SK-N-SH (cell line): ENCODE data around the gene INPPL1. TPM values are rescaled to one million over a fixed set of nuclear protein-coding genes. Genes with fewer than 3 reads are reported as not detected.

Source experiments
- CTCF ChIA-PET: fragments of 300-600, 350-600 bp; formaldehyde crosslinking; extraction: SDS; loops from one replicate; lab custom pipeline; 2021; lab: Yijun Ruan, JAX
- POLR2A ChIA-PET: fragments of 350-600 bp; sonication (Branson Sonifier 250); formaldehyde crosslinking; extraction: SDS; loops from one replicate; lab custom pipeline; 2020; ENCODE audit warnings: antibody characterized with exemption, inconsistent platforms; lab: Yijun Ruan, JAX
- DNase-seq: peaks from one replicate; pipeline ENCODE4 v3.0.0; 2012
- H2AFZ ChIP-seq: fragments of 200-600 bp; sonication (generic); 2 replicates; pipeline ENCODE4 v1.8.1; 2016; ENCODE audit warnings: antibody characterized with exemption, mild to moderate bottlenecking, low read depth
- H3F3A ChIP-seq: fragments of 200-600 bp; sonication (generic); replicated peaks from 2 replicates; pipeline ENCODE3; 2016; ENCODE audit warnings: antibody characterized with exemption, mild to moderate bottlenecking; ENCODE audit not compliant: insufficient read depth
- H3K27ac ChIP-seq, 2 experiments: fragments of 200-500 bp in 1 of 2; fragments of 200-600 bp in 1 of 2; sonication (Bioruptor generic) in 1 of 2; sonication (generic), shearing (Covaris generic) in 1 of 2; 2 replicates each; pipeline versions ENCODE4 v1.5.1 to v1.6.1; 2014 to 2016; ENCODE audit warnings: low read depth in 2 of 2, inconsistent platforms in 1 of 2, low read length in 1 of 2, mild to moderate bottlenecking in 1 of 2, mixed read lengths in 1 of 2
- H3K27me3 ChIP-seq: fragments of 200-600 bp; sonication (generic), shearing (Covaris generic); 2 replicates; pipeline ENCODE4 v1.6.1; 2016; ENCODE audit warnings: mixed run types; ENCODE audit not compliant: insufficient read depth
- H3K36me3 ChIP-seq, 2 experiments: fragments of 200-500 bp in 1 of 2; fragments of 200-600 bp in 1 of 2; sonication (Bioruptor generic) in 1 of 2; sonication (generic) in 1 of 2; replicated peaks in 1 of 2; 2 replicates each; pipeline versions ENCODE3 to v1.5.1; 2014 to 2016; ENCODE audit warnings: low read length in 1 of 2, mild to moderate bottlenecking in 1 of 2; ENCODE audit not compliant: insufficient read depth in 2 of 2, control insufficient read depth in 1 of 2
- H3K4me1 ChIP-seq, 2 experiments: fragments of 200-500 bp in 1 of 2; fragments of 200-600 bp in 1 of 2; sonication (Bioruptor generic) in 1 of 2; sonication (generic), shearing (Covaris generic) in 1 of 2; 2 replicates each; pipeline versions ENCODE4 v1.5.1 to v1.6.1; 2014 to 2016; ENCODE audit warnings: low read depth in 1 of 2, low read length in 1 of 2, mixed run types in 1 of 2; ENCODE audit not compliant: insufficient read depth in 2 of 2, control insufficient read depth in 1 of 2
- H3K4me2 ChIP-seq: fragments of 200-600 bp; sonication (generic), shearing (Covaris generic); 2 replicates; pipeline ENCODE4 v1.6.1; 2017; ENCODE audit warnings: mixed run types
- H3K4me3 ChIP-seq, 2 experiments: fragments of 200-500 bp in 1 of 2; fragments of 200-600 bp in 1 of 2; sonication (Bioruptor generic) in 1 of 2; sonication (generic), shearing (Covaris generic) in 1 of 2; 2 replicates each; pipeline versions ENCODE4 v1.5.1 to v1.8.1; 2014 to 2016; ENCODE audit warnings: low read depth in 2 of 2, inconsistent platforms in 1 of 2, low read length in 1 of 2, mild to moderate bottlenecking in 1 of 2, mixed read lengths in 1 of 2, moderate library complexity in 1 of 2
- H3K79me2 ChIP-seq: fragments of 200-600 bp; sonication (generic); 2 replicates; pipeline ENCODE4 v1.8.1; 2017; ENCODE audit warnings: mild to moderate bottlenecking; ENCODE audit not compliant: insufficient read depth
- H3K9ac ChIP-seq: fragments of 200-600 bp; sonication (generic); 2 replicates; pipeline ENCODE4 v1.6.1; 2017; ENCODE audit warnings: mixed run types
- H3K9me2 ChIP-seq: fragments of 200-600 bp; sonication (generic); 2 replicates; pipeline ENCODE4 v1.6.1; 2017; ENCODE audit warnings: mixed run types
- H3K9me3 ChIP-seq: fragments of 200-600 bp; sonication (generic); 2 replicates; pipeline ENCODE4 v1.6.1; 2017; ENCODE audit warnings: mixed run types, mild to moderate bottlenecking, moderate library complexity
- H4K20me1 ChIP-seq: fragments of 200-600 bp; sonication (generic); 2 replicates; pipeline ENCODE4 v1.6.1; 2017; ENCODE audit warnings: mild to moderate bottlenecking, mixed run types; ENCODE audit not compliant: insufficient read depth
- ELF1 ChIP-seq: IDR thresholded peaks from 2 replicates; pipeline ENCODE4 v1.4.0; 2012
- EP300 ChIP-seq, 2 experiments: IDR thresholded peaks; 2 replicates each; pipeline versions ENCODE4 v1.4.0 to v1.6.1; 2012; ENCODE audit warnings: borderline replicate concordance in 1 of 2, low read depth in 1 of 2, low read length in 1 of 2
- FOXJ3 ChIP-seq: sonication (generic); formaldehyde crosslinking; IDR thresholded peaks from 2 replicates; pipeline ENCODE4 v1.5.1; 2020; ENCODE audit warnings: mild to moderate bottlenecking, missing genetic modification reagents
- GATA2 ChIP-seq: sonication (generic); formaldehyde crosslinking; IDR thresholded peaks from 2 replicates; pipeline ENCODE4 v1.5.0; 2020; ENCODE audit warnings: mild to moderate bottlenecking, missing genetic modification reagents
- JUND ChIP-seq: IDR thresholded peaks from 2 replicates; pipeline ENCODE4 v1.4.0; 2012
- POLR2AphosphoS5 ChIP-seq: IDR thresholded peaks from 2 replicates; pipeline ENCODE4 v1.6.1; 2012; ENCODE audit warnings: low read depth, low read length
- SIN3A ChIP-seq: IDR thresholded peaks from 2 replicates; pipeline ENCODE4 v1.6.1; 2012; ENCODE audit warnings: low read depth, mild to moderate bottlenecking, low read length, moderate library complexity, borderline replicate concordance
- TAF1 ChIP-seq: IDR thresholded peaks from 2 replicates; pipeline ENCODE4 v1.6.1; 2012; ENCODE audit warnings: low read depth, mild to moderate bottlenecking, low read length, moderate library complexity, borderline replicate concordance
- TCF12 ChIP-seq: IDR thresholded peaks from 2 replicates; pipeline ENCODE4 v1.4.0; 2012
- WGBS: methylation state at CpG from one replicate; pipeline ENCODE4 v1.1.6; 2017; ENCODE audit warnings: low lambda C conversion rate; 5-methylcytosine and 5-hydroxymethylcytosine counted together
- polyA plus RNA-seq, 3 experiments: library from polyadenylated mRNA; depleted of rRNA; stranded (reverse); fragments of >200 nt; gene quantifications; 2 replicates each; pipeline ENCODE4 v1.2.3, GENCODE V29; 2012
- TF ChIP-seq, protein P1 (sequence below): fragments of 200-600 bp; sonication (generic); IDR thresholded peaks from 2 replicates; pipeline ENCODE4 v1.6.1; 2017; ENCODE audit warnings: antibody characterized with exemption, mild to moderate bottlenecking, moderate library complexity
- TF ChIP-seq, protein P2 (sequence below): IDR thresholded peaks from 2 replicates; pipeline ENCODE4 v1.6.1; 2012; ENCODE audit warnings: mild to moderate bottlenecking, low read depth, low read length, moderate library complexity
- TF ChIP-seq, protein P3 (sequence below): IDR thresholded peaks from 2 replicates; pipeline ENCODE4 v1.4.0; 2012; ENCODE audit warnings: low read depth, borderline replicate concordance

INPPL1 gene
- polyA plus RNA-seq, 1 of the 3 experiments (the other 2 are of a cell fraction) = 123 TPM

DNA sequence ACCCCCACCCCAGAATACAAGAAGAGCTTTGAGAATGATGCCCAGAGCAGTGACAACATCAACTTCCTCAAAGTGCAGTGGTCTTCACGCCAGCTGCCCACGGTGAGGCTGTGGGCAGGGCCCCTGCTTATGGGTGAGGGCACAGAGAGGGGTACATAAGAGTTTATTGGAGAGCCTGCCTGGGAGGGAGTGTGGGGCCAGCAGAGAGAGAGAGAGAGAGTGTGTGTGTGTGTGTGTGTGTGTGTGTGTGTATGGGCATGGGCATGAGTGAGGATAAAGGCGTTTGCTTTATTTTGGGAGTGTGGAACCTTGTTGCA is 9.9 kb downstream of the INPPL1 start:
- Histone ChIP-seq H3K9me3 (no peaks in the 10 kb centered on the region), H3K4me3 (no peak overlapping the region), H2AFZ (no peak overlapping the region), H3K27ac (peak overlapping the region; percentile 6 to 90; a peak in 3 of 4 replicates), H3K27me3 (no peaks in the 10 kb centered on the region), H3K79me2 (peaks cover 4% of the 10 kb centered on the region; the same call in 1 of the 2 replicates)
- CTCF ChIA-PET = interaction anchor here (0.8 to 19.7 kb wide), 7 partner anchors 91 to 196 kb away, joined by 3 to 314 read pairs (median 4); partner anchors contain the start of gene CLPB
- 89% methylated on average over 3 of the region's 3 CpGs for WGBS
- TF ChIP-seq, protein P1, sequence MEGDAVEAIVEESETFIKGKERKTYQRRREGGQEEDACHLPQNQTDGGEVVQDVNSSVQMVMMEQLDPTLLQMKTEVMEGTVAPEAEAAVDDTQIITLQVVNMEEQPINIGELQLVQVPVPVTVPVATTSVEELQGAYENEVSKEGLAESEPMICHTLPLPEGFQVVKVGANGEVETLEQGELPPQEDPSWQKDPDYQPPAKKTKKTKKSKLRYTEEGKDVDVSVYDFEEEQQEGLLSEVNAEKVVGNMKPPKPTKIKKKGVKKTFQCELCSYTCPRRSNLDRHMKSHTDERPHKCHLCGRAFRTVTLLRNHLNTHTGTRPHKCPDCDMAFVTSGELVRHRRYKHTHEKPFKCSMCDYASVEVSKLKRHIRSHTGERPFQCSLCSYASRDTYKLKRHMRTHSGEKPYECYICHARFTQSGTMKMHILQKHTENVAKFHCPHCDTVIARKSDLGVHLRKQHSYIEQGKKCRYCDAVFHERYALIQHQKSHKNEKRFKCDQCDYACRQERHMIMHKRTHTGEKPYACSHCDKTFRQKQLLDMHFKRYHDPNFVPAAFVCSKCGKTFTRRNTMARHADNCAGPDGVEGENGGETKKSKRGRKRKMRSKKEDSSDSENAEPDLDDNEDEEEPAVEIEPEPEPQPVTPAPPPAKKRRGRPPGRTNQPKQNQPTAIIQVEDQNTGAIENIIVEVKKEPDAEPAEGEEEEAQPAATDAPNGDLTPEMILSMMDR = no peak
- TF ChIP-seq POLR2AphosphoS5 (no peak), GATA2 (no peak), TCF12 (no peak), JUND (no peak), FOXJ3 (CRISPR knock-in tag) (no peak), TAF1 (no peak), EP300 (IDR thresholded peaks at IDR 0.05; ENCODE audit: borderline replicate concordance in 1 of 2, low read depth in 1 of 2, low read length in 1 of 2) (no peak), ELF1 (no peak), SIN3A (no peak)
- TF ChIP-seq, protein P2, sequence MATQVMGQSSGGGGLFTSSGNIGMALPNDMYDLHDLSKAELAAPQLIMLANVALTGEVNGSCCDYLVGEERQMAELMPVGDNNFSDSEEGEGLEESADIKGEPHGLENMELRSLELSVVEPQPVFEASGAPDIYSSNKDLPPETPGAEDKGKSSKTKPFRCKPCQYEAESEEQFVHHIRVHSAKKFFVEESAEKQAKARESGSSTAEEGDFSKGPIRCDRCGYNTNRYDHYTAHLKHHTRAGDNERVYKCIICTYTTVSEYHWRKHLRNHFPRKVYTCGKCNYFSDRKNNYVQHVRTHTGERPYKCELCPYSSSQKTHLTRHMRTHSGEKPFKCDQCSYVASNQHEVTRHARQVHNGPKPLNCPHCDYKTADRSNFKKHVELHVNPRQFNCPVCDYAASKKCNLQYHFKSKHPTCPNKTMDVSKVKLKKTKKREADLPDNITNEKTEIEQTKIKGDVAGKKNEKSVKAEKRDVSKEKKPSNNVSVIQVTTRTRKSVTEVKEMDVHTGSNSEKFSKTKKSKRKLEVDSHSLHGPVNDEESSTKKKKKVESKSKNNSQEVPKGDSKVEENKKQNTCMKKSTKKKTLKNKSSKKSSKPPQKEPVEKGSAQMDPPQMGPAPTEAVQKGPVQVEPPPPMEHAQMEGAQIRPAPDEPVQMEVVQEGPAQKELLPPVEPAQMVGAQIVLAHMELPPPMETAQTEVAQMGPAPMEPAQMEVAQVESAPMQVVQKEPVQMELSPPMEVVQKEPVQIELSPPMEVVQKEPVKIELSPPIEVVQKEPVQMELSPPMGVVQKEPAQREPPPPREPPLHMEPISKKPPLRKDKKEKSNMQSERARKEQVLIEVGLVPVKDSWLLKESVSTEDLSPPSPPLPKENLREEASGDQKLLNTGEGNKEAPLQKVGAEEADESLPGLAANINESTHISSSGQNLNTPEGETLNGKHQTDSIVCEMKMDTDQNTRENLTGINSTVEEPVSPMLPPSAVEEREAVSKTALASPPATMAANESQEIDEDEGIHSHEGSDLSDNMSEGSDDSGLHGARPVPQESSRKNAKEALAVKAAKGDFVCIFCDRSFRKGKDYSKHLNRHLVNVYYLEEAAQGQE = no peak
- TF ChIP-seq, protein P3, sequence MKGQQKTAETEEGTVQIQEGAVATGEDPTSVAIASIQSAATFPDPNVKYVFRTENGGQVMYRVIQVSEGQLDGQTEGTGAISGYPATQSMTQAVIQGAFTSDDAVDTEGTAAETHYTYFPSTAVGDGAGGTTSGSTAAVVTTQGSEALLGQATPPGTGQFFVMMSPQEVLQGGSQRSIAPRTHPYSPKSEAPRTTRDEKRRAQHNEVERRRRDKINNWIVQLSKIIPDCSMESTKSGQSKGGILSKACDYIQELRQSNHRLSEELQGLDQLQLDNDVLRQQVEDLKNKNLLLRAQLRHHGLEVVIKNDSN = no peak
- TF ChIP-seq, all 33 proteins: peak for 0
- no peak for DNase-seq
- Histone ChIP-seq H3F3A (peaks cover 55% of the 10 kb centered on the region), H3K9ac (no peak overlapping the region), H3K4me1 (peaks cover 13 to 27% of the 10 kb centered on the region in 2 experiments; a peak in 2 of 4 replicates), H3K4me2 (no peak overlapping the region), H4K20me1 (peaks cover 15% of the 10 kb centered on the region), H3K36me3 (peaks cover 46 to 74% of the 10 kb centered on the region in 2 experiments), H3K9me2 (no peaks in the 10 kb centered on the region)
- POLR2A ChIA-PET = interaction anchor here (0.6 to 15.5 kb wide), 12 partner anchors 9 to 204 kb away, joined by 3 to 880 read pairs (median 54); partner anchors contain the start of genes CLPB and INPPL1
